HEK293 (cell line): ENCODE data around the gene KLK4.

Experiments used
- CTCF ChIA-PET: fragments of 350-600 bp; formaldehyde crosslinking; extraction: SDS; loops from one replicate; lab custom pipeline; 2021; ENCODE audit warnings: antibody characterized with exemption; lab: Yijun Ruan, JAX
- POLR2A ChIA-PET: fragments of 300-600 bp; formaldehyde crosslinking; extraction: SDS; loops from one replicate; lab custom pipeline; 2020; ENCODE audit warnings: antibody characterized with exemption, inconsistent platforms; lab: Yijun Ruan, JAX
- H3K27ac ChIP-seq: fragments of 200-500 bp; sonication (Bioruptor generic); 2 replicates; pipeline ENCODE4 v1.5.1; 2014; ENCODE audit warnings: low read depth, low read length, control low read depth, inconsistent platforms; ENCODE audit errors: extremely low read depth
- H3K36me3 ChIP-seq, 2 experiments: fragments of 200-500 bp in 1 of 2; sonication (Bioruptor generic) in 1 of 2; 1 replicate in 1 of 2; 2 replicates in 1 of 2; pipeline ENCODE4 v1.5.1; 2014 to 2017; ENCODE audit warnings: inconsistent platforms in 2 of 2, low read length in 2 of 2; ENCODE audit not compliant: control insufficient read depth in 2 of 2, insufficient read depth in 1 of 2
- H3K4me1 ChIP-seq: fragments of 200-500 bp; sonication (Bioruptor generic); 2 replicates; pipeline ENCODE4 v1.5.1; 2014; ENCODE audit warnings: mild to moderate bottlenecking, low read length, inconsistent platforms; ENCODE audit not compliant: control insufficient read depth, insufficient read depth
- H3K4me3 ChIP-seq: 2 replicates; pipeline ENCODE4 v1.5.1; 2011; ENCODE audit warnings: low read depth, mild to moderate bottlenecking, control low read depth, low read length, moderate library complexity
- H3K9me3 ChIP-seq: fragments of 200-500 bp; sonication (Bioruptor generic); 2 replicates; pipeline ENCODE4 v1.5.1; 2014; ENCODE audit warnings: low read depth, low read length, inconsistent platforms; ENCODE audit not compliant: control insufficient read depth, insufficient read depth
- EGR2 ChIP-seq: fragments of 450-650 bp; formaldehyde crosslinking; IDR thresholded peaks from 2 replicates; pipeline ENCODE4 v1.5.1; 2016; ENCODE audit warnings: low read depth, missing biosample characterization, missing genetic modification characterization
- GLIS1 ChIP-seq: fragments of 450-650 bp; formaldehyde crosslinking; IDR thresholded peaks from 2 replicates; pipeline ENCODE4 v1.5.1; 2016; ENCODE audit warnings: missing biosample characterization, missing genetic modification characterization
- GLIS2 ChIP-seq: fragments of 450-650 bp; formaldehyde crosslinking; IDR thresholded peaks from 2 replicates; pipeline ENCODE4 v1.5.1; 2016; ENCODE audit warnings: missing biosample characterization, missing genetic modification characterization
- HOXC10 ChIP-seq: sonication (generic); formaldehyde crosslinking; IDR thresholded peaks from 2 replicates; pipeline ENCODE4 v1.8.1; 2023; ENCODE audit warnings: mild to moderate bottlenecking, missing genetic modification reagents
- ZFHX2 ChIP-seq: fragments of 450-650 bp; formaldehyde crosslinking; conservative IDR thresholded peaks from 2 replicates; pipeline ENCODE4 v1.5.1; 2016; ENCODE audit warnings: missing biosample characterization, missing genetic modification characterization
- ZFP69B ChIP-seq: fragments of 450-650 bp; formaldehyde crosslinking; IDR thresholded peaks from 2 replicates; pipeline ENCODE4 v1.5.1; 2016; ENCODE audit warnings: missing biosample characterization, missing genetic modification characterization
- ZNF112 ChIP-seq: fragments of 450-650 bp; formaldehyde crosslinking; IDR thresholded peaks from 2 replicates; pipeline ENCODE4 v1.5.0; 2017; ENCODE audit warnings: missing biosample characterization, missing genetic modification characterization
- ZNF202 ChIP-seq: fragments of 450-650 bp; formaldehyde crosslinking; IDR thresholded peaks from 2 replicates; pipeline ENCODE4 v1.5.1; 2016; ENCODE audit warnings: missing biosample characterization, missing genetic modification characterization, borderline replicate concordance
- ZNF341 ChIP-seq: fragments of 450-650 bp; formaldehyde crosslinking; IDR thresholded peaks from 2 replicates; pipeline ENCODE4; 2016; ENCODE audit warnings: low read depth, missing biosample characterization, missing genetic modification characterization
- ZNF426 ChIP-seq: fragments of 450-650 bp; formaldehyde crosslinking; IDR thresholded peaks from 2 replicates; pipeline ENCODE4 v1.5.1; 2017; ENCODE audit warnings: missing biosample characterization, missing genetic modification characterization, mild to moderate bottlenecking, inconsistent platforms, moderate library complexity
- ZNF600 ChIP-seq: fragments of 450-650 bp; formaldehyde crosslinking; IDR thresholded peaks from 2 replicates; pipeline ENCODE4 v1.5.1; 2016; ENCODE audit warnings: missing biosample characterization, missing genetic modification characterization
- ZNF623 ChIP-seq: fragments of 450-650 bp; formaldehyde crosslinking; IDR thresholded peaks from 2 replicates; pipeline ENCODE4 v1.5.1; 2016; ENCODE audit warnings: missing biosample characterization, missing genetic modification characterization
- ZNF677 ChIP-seq: fragments of 450-650 bp; IDR thresholded peaks from 2 replicates; pipeline ENCODE4 v1.5.0; 2018; ENCODE audit warnings: missing biosample characterization, mild to moderate bottlenecking, missing genetic modification characterization, moderate library complexity
- ZNF701 ChIP-seq: fragments of 450-650 bp; formaldehyde crosslinking; IDR thresholded peaks from 2 replicates; pipeline ENCODE4 v1.5.1; 2016; ENCODE audit warnings: missing biosample characterization, missing genetic modification characterization
- ZNF785 ChIP-seq: fragments of 450-650 bp; formaldehyde crosslinking; IDR thresholded peaks from 2 replicates; pipeline ENCODE4 v1.5.1; 2016; ENCODE audit warnings: missing biosample characterization, missing genetic modification characterization
- ZSCAN16 ChIP-seq: fragments of 450-650 bp; formaldehyde crosslinking; IDR thresholded peaks from 2 replicates; pipeline ENCODE4 v1.5.1; 2016; ENCODE audit warnings: missing biosample characterization, missing genetic modification characterization
- TF ChIP-seq, protein P1 (sequence below): fragments of 450-650 bp; formaldehyde crosslinking; IDR thresholded peaks from 2 replicates; pipeline ENCODE4 v1.5.1; 2017; ENCODE audit warnings: missing biosample characterization, missing genetic modification characterization
- TF ChIP-seq, protein P2 (sequence below): fragments of 450-650 bp; formaldehyde crosslinking; IDR thresholded peaks from 2 replicates; pipeline ENCODE4 v1.5.1; 2016; ENCODE audit warnings: missing biosample characterization, missing genetic modification characterization

The KLK4 gene

DNA sequence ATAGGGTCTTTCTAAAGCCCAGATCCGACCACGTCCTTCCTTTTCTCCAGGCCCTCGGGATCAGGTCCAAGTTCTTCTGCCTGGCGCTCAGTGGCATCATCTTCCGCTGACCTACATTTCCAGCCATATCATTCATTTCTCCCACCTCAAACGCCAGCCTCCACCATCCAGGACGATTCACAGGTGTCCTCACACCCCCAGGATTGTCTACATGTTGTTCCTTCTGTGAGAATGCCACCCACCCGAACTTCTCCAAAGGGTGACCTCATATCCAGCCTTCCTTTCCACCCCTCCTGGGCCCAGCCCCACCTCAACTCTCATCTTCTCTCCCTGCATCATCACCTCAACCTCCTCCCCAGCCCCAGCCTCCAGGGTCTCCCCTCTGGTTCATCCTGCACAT is 46.4 kb upstream of the KLK4 start:
- Histone ChIP-seq H3K4me3 (no peak overlapping the region), H3K36me3 (no peaks in the 10 kb centered on the region), H3K4me1 (no peaks in the 10 kb centered on the region), H3K9me3 (no peaks in the 10 kb centered on the region), H3K27ac (no peak overlapping the region)
- TF ChIP-seq EGR2 (tag by site-specific recombination) = peak; percentile 59
- no peak for TF ChIP-seq HOXC10
- TF ChIP-seq ZNF112 (tag by site-specific recombination) = no peak
- no peak for TF ChIP-seq ZNF202
- TF ChIP-seq, protein P1, sequence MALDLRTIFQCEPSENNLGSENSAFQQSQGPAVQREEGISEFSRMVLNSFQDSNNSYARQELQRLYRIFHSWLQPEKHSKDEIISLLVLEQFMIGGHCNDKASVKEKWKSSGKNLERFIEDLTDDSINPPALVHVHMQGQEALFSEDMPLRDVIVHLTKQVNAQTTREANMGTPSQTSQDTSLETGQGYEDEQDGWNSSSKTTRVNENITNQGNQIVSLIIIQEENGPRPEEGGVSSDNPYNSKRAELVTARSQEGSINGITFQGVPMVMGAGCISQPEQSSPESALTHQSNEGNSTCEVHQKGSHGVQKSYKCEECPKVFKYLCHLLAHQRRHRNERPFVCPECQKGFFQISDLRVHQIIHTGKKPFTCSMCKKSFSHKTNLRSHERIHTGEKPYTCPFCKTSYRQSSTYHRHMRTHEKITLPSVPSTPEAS (tag by site-specific recombination) = no peak
- TF ChIP-seq ZFHX2 (tag by site-specific recombination) = peak; percentile 56
- POLR2A ChIA-PET = no interaction called here
- CTCF ChIA-PET = interaction anchor here (0.7 kb wide), 1 partner anchor 326 kb away, joined by 5 read pairs; no protein-coding TSS in a partner anchor

DNA sequence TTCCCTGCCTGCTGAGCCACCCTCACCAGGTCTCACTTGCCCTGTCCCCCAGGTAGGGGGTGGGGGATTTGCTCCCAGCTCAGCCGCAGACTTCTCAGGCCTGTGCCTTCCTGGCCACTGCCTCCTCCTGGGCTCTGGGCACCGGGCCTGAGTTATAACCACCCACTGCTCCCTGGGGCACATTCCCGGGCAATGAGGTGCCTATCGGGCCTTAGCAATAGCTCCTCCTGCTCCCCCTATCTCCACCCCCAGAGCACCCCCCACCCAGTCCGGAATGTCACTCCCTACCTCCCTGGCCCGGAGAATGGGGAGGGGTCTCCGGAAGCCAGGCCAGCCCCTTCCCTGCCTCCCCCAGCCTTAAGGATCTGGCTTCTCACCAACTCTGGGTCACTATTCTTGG is 41.7 kb upstream of the KLK4 start, which contains the start of gene KLK5:
KLK5 (minus strand) TSS at position 129 of the 400 bp plus-strand sequence. CDS start 381 bp downstream, outside the sequence.
- H3K9me3 ChIP-seq = no peaks in the 10 kb centered on the region
- no peak within 1 kb of the TSS for H3K27ac ChIP-seq
- ChIA-PET CTCF (interaction anchor here (0.5 kb wide), 1 partner anchor 20 kb away, joined by 3 read pairs; no protein-coding TSS in a partner anchor), POLR2A (no interaction called here)
- no peaks in the 10 kb centered on the region for H3K4me1 ChIP-seq
- H3K4me3 ChIP-seq = no peak within 1 kb of the TSS
- TF ChIP-seq ZNF677 (no peak), GLIS2 (0 out of 2 replicates have a peak, but pooled peaks have one; percentile 13)
- no peaks in the 10 kb centered on the region for H3K36me3 ChIP-seq

DNA sequence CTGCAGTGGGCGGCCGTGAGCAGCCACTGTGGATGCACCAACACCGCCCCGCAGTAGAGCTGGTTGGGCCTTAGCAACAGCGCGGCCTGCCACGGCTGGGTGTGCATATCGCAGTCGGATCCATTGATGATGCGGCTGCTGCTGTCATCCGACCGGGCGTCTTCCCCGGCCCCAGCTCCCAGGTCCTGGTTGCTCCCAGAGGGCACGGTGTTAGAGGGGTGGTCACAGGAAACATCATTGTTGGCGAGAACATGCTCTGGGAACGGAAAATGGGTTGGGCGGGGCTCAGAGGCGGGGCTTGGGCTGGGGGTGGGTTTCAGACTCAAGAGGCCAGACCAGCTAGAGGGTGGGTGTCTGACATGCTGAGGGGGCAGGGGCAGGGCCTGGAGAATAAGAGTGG is 38.7 kb upstream of the KLK4 start:
- Histone ChIP-seq H3K9me3 (no peaks in the 10 kb centered on the region), H3K27ac (no peak overlapping the region), H3K4me3 (no peak overlapping the region), H3K36me3 (no peaks in the 10 kb centered on the region), H3K4me1 (no peaks in the 10 kb centered on the region)
- CTCF ChIA-PET = interaction anchor here (0.6 to 2.1 kb wide), 3 partner anchors 11 to 144 kb away, joined by 4 to 5 read pairs (median 5); no protein-coding TSS in a partner anchor
- TF ChIP-seq ZNF785 (tag by site-specific recombination) = no peak
- no peak for TF ChIP-seq ZNF600 (tag by site-specific recombination)
- no peak for TF ChIP-seq ZNF341 (tag by site-specific recombination)
- TF ChIP-seq ZSCAN16 (tag by site-specific recombination) = no peak
- TF ChIP-seq GLIS1 (tag by site-specific recombination) = no peak
- TF ChIP-seq ZNF202 = no peak
- no peak for TF ChIP-seq ZNF426 (tag by site-specific recombination)
- no peak for TF ChIP-seq ZFP69B (tag by site-specific recombination)
- no peak for TF ChIP-seq ZNF701 (tag by site-specific recombination)
- POLR2A ChIA-PET = no interaction called here

DNA sequence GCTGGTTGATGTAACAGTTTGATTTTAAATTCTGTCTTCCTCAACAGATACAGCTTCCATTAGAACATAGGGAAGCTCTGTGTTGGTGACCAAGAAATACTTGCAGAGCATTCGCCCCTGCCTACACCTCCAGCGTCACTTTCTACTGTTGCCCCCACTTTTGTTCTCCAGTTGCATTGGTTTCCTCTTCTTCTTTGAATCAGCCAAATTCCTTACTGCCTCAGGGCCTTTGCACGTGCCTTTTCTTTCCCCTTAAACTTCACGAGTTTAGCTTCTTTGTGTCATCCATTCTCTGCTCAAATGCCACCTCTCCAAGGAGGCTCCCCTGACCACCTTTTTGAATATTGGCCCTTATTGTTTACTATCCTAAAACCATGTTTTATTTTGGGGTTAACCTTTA is 35.9 kb upstream of the KLK4 start:
- peak; percentile 93 for TF ChIP-seq ZNF623 (tag by site-specific recombination)
- TF ChIP-seq, protein P2, sequence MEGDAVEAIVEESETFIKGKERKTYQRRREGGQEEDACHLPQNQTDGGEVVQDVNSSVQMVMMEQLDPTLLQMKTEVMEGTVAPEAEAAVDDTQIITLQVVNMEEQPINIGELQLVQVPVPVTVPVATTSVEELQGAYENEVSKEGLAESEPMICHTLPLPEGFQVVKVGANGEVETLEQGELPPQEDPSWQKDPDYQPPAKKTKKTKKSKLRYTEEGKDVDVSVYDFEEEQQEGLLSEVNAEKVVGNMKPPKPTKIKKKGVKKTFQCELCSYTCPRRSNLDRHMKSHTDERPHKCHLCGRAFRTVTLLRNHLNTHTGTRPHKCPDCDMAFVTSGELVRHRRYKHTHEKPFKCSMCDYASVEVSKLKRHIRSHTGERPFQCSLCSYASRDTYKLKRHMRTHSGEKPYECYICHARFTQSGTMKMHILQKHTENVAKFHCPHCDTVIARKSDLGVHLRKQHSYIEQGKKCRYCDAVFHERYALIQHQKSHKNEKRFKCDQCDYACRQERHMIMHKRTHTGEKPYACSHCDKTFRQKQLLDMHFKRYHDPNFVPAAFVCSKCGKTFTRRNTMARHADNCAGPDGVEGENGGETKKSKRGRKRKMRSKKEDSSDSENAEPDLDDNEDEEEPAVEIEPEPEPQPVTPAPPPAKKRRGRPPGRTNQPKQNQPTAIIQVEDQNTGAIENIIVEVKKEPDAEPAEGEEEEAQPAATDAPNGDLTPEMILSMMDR (tag by site-specific recombination) = no peak
- TF ChIP-seq, all 188 proteins: peak for 1
- H3K4me3 ChIP-seq = no peak overlapping the region
- H3K36me3 ChIP-seq = no peaks in the 10 kb centered on the region
- H3K4me1 ChIP-seq = no peaks in the 10 kb centered on the region
- no peak overlapping the region for H3K27ac ChIP-seq
- H3K9me3 ChIP-seq = no peaks in the 10 kb centered on the region
- POLR2A ChIA-PET = no interaction called here
- CTCF ChIA-PET = interaction anchor here (0.7 to 2.2 kb wide), 4 partner anchors 17 to 148 kb away, joined by 3 to 14 read pairs (median 6); no protein-coding TSS in a partner anchor
